NCI-H2107 (cell line): ENCODE results near the gene OR6B1.

Experiments
- DNase-seq: peaks from one replicate; lab custom pipeline; 2025; lab: John Stamatoyannopoulos, UW

OR6B1 gene

DNA sequence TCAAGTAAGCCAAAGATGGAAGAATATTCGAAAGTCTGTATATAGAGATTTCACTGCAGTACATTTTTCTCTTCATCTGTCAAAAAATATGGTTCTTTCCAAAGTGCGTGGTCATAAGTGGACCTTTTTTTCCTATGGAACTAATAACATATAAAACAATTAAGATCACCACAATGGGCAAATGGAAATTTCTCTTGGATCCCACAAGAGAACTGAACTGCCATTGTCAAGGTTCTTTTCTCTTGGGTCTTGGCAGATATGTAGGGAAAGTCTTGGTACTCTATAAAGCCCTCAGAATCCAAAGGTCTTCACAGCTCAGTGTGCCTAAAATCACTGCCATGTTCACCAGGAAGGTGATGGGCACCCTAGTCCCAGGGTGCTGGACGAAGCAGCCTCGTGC, at the start of gene OR6B1:
Gene OR6B1, plus strand, starts transcription at position 301 of the 400 bp plus-strand sequence. CDS start 3,677 bp downstream, outside the sequence.
- no peak for DNase-seq

DNA sequence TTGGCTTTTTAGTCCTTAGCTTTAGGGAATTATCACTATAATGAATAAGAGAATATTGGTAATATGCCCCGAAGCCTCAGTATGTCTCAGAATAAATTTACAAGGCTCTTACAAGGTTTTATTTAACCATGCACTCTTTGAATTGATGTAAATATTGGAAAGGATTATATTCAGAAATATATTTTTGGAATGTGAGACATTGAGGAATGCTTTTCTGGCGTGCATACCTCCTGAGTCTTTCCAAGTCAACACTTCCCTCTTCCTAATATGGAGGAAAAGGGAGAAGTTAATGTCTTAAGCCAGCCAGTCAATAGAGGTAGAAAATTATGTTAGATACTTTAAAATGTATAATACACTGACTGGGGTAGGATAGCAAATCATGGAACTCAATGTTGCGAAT, 46.7 kb upstream of the OR6B1 start:
- no peak for DNase-seq

DNA sequence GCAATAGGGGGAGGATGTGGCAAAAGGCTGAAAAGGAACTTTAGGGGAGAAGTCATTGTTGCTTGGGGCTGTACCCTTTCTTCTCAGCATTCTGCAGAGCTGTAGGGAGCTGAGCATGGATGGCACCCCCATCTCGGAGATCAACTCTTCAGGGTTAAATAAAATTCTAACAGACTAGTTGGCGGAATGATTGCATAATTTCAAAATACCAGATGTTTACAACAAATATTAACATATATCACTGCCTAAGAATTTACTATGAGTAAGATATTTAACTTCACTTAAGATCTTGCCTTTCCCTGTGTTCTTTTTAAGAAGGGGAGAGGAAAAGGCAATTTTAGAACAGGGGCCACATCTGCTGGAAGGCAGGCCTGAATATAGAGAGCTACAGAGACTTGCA, 46.0 kb upstream of the OR6B1 start:
- no peak for DNase-seq

DNA sequence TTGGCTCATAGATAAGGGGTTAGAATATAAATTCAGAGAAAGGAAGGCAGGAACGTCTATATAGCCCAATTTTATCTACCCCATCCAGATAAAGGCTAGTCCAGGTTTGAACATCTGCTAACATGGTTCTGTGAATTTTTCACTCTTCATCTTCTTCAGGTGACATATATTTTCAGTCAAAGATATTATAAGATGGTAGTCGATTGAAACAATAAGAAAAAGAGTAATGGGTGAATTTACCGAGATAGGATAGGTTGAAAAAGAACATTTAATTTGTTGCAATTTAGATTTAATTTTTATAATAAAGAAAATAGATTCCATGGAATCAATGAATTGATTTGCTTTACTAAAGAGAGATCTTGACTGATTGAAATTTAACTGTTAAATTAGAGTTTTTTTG, 45.6 kb upstream of the OR6B1 start, which contains the start of gene OR2F1:
Gene OR2F1, plus strand, starts transcription at position 301 of the 400 bp plus-strand sequence. CDS start 5,127 bp downstream, outside the sequence.
- no peak for DNase-seq

DNA sequence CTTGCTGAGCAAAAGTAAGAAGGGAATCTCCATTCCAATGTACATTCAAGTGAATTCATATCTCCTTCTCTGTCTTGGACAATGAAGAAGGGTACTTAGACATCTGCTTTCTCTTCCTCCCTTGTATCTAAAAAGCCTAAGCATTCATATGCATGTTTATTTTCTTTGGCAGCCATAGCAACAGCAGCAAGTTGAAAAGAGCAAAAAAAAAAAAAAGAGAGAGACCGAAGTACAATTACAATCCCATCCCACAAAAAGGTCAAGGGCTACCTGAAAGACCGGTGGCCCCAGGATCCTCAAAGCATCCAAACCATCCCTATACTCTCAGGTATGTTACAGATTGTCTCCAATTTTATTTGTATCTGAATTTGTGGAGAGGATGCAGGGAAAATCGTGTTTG, 41.3 kb upstream of the OR6B1 start:
- DNase-seq, result no peak

DNA sequence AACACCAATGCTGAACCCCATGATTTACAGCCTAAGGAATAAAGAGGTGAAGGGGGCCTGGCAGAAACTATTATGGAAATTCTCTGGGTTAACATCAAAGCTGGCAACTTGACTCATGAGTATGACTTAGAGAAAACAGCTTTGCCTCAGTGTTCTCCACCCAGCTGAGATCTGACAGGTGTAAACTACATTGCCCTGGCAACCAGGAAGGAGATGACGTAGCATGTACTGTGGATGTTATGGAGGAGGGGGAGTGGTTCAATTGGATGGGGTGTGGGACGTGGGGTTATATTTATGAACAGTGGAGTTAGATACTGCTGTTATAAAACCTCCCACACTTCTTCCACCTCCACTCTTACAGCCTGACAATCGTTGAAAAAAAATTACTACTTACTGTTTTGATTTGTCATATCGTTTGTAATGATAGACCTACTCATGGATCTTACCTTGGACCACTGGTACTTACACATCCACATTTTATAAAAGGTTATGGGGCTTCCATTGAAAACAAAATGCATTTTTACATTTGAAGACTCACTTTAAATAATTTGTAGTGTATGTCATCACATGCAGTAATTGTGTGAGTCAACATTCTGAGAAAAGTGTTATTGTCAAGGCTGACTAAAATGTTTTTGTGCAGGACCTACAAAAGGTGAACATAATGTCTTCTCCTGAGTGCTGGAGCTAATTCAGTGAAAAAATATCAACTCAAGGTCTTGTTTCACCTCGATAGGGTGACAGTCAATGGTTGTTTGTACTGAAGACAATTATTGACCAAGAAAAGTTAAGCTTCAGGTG, 39.1 kb upstream of the OR6B1 start:
- no peak for DNase-seq

DNA sequence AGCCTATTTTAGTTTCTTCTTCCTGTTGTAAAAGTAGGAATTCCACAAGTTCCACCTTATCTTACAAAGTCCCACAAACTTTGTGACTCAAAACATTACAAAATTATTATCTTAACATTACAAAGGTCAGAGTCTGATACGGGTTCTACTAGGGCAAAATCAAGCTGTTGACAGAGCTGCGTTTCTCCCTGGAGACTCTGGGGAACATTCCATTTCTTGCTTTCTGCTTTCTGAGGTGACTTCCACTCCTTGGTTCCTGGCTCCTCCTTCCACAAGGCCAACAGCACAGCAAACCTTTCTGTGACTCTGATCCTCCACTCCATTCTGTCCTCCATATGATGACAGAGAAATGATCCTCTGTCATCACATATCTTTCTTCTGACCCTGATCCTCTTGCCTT, 34.8 kb upstream of the OR6B1 start:
- DNase-seq, result no peak

DNA sequence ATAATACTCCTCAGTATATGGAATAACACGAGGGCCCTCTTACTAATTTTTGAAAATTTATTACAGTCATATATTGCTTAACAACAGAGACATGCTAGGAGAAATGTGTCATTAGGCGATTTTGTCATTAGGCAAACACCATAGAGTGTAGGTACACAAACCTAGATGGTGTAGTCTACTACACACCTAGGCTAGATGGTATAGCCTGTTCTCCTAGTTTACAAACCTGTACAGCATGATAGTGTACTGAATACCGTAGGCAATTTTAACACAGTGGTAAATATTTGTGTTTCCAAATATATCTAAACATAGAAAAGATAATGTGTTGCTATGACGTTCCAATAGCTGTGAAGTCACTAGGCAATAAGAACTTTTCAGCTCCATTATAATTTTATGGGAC, 32.7 kb upstream of the OR6B1 start:
- no peak for DNase-seq

DNA sequence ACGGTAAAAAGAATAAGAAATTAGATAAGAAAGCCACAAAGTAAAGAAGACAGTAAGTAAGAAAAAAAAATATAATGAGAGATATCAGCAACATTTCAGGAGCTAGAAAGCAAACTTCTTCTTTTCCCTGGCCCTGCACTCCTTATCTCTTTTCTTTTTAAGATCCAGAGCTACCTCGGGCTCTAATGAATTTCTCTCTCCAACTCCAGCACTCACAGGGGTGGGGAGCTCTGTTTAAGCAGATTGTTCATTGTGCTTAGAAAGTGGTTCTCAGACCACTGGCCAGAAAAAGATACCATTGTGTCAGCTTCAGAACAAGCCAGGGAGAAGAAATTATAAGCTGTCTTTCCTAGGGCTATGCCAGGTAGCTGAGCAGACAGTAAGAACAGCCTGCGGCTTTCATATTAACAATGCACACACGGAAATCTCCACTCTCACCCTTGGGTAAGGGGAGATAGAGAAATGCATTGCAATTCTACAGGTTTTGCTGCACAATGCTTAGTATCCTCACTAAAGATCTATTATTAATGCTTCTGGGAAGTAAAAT, 26.2 kb upstream of the OR6B1 start:
- no peak for DNase-seq

DNA sequence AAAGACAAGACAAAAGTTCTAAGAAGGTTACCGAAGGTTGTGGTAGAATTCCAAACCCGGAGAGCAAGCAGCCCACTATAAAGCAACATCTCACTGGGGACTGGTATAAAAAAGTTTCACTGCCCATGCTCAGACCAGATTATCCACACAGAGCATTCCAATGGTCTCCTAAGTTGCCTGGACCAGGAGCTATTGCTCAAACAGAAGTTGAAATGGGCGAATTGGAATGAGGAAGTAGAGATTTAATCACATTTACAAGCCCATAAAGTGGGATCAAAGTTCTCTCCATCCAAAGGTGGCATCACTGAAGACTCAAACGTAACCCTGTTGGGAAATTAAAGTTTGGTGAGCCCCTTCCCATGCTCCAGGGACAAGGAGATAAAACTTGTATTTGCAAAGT, 25.7 kb upstream of the OR6B1 start:
- DNase-seq, result no peak

DNA sequence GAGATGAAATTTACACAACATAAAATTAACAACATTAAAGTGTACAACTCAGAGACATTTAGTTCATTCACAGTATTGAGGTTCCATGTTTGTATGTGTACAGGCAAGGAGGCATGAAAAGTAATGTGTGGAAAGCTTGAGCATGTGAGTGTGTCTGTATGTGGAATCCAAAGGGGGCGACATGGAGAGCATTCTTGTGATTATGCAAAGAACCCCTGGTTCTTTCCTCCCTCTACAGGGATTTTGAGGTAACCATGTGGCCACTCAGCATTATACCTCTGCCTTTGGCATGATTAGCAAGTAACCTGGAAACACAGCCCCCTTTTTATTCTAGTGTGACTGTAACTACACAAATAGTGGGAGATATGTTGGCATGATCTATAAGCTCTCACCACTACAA, 24.5 kb upstream of the OR6B1 start:
- no peak for DNase-seq

DNA sequence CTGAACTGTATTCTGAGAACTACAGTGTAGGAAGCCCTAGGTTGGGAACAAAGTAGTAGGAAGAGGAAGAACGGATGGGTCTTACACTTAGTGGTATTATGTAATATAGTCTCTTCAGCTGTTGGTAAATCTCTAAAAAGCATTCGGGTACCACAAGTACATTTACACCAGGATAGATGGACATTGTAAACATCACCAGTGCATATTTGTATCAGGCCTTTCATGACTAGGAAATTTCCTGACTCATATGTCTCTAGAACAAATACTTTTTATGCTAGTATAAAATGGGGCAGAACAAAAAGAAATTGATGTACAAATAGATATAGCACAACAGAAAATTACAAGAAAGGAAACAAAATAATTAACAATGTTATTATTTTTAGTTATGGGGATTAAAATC, 21.5 kb upstream of the OR6B1 start:
- DNase-seq, result no peak

DNA sequence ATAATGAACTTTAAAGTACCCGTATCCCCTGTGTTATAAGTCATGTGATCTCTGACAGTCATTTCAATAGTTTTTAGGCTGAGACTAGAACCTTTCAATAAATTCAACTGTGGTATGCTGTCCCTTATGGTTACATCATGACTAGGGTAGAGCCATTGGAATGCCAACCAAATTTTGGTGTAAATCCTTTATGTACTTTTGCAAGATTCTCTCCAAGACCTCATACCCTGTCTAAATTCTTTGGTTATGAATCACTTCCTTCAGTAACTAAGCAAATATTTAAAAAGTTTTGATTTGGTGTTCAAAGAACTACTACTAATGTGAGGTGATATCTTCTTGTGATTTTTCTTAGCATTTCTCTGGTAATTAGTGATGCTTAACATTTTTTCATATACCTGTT, 20.8 kb upstream of the OR6B1 start:
- no peak for DNase-seq

DNA sequence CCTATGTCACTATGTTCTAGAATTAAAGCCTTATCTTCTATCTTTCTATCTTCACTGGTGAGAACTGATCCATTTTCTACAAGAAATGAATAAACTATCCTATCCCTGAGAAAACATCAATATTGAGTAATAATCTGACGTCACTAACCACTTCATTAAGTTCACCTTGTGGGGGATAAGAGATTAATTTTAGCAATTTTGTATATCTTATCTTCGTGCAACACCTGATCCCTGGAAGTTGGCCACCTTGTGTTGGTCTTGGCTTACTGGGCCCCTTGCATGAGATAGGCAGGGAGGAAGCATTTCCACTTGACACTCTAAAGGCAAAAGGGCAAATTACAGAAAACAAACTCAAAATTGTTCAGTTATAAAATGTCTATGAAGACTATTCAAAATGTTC, 20.1 kb upstream of the OR6B1 start:
- no peak for DNase-seq

DNA sequence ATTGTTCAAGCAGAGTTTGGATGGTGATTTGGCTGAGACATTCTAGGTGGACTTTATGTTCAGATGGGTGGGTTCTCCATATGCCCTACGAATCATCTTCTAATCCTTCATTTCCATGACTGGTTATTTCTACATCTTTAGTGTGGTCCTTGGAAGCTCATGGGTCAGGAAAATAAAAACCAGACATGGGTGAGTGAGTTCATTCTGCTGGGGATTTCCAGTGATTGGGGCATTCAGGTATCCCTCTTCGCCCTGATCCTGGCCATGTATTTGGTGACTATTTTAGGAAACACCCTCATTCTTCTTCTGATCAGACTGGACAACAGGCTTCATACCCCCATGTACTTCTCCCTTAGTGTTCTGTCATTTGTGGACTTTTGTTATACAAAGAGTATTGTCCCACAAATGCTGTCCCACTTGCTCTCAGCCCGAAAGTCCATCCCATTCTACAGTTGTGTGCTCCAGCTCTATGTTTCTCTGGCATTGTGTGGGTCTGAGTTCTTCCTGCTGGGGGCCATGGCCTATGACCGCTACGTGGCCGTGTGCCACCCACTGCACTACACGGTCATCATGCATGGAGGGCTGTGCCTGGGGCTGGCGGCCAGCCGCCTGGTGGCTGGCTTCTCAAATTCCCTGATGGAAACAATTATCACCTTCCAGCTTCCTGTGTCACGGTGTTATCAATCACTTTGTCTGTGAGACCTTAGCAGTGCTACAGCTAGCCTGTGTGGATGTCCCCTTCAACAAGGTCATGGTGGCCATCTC, 19.2 kb upstream of the OR6B1 start:
- DNase-seq, result no peak

DNA sequence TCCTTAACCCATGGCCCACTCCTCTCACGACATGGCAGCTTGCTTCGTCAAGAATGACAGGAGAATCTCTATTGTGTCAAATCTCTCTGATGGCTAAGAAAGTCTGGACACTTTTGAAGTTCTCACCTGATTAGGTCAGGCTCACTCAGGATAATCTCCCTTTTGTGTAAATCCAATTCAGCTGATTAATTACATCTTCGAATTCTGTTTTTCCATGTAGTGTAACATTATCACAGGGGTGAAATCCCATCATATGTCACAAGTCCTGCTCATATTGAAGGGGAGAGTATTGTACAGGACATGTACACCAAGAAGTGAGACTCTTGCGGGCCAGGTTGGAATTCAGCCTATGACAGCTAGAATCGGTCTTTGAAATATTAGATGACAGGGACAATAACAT, 16.2 kb upstream of the OR6B1 start:
- no peak for DNase-seq

DNA sequence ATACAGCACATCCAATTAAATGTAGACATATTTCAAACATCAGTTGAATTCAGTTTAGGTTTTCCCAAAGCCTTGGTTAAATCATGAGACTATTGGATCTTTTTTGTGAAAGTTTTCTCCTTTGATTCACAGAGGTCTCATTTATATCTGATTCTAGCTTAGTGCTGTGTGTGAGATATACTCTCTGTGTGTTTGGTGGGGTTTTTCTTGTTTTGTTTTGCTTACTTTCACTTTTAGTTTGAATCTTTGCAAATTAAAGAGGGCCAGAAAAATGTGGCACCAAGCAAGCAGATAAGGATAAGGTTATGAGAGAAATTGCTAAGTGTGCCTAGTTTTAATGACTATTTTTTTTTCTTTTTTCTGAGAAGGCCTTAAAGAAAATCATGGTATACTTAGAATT, 12.6 kb upstream of the OR6B1 start:
- no peak for DNase-seq

DNA sequence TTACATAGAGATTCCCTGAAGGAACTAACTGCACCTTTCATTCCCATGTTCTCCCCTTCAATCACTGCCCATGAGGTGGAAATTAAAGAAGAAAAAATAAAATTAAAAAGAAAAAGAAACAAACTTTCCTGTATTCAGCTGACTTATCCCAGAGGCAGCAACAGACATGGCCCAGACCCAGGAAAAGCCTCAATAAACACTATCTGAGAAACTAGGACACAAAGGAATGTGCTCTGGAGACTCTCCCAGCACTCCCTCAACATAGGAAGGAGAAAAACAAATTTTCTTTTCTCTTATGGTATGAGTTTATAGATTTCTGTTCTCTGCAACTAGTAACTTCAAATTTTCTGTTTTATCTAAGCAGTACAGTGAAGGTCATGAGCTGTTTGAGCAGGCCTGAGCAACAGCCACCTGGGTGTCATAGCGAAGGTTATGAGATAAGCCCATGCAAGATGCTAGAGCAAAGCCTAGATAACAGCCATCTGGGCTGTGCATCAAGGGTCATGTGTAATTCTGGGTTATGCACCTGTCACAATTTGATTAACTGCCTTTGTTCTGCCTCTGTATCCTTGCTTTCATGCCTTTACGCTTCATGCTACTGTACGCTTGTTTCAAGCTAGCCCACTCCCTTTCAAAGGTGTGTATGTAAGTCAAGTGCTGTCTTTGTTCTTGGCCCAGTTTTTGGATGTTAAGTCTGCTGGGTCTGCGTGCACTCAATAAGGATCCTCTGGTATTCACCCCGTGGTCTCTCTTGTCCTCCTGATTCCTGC, 11.0 kb upstream of the OR6B1 start:
- DNase-seq, result no peak

DNA sequence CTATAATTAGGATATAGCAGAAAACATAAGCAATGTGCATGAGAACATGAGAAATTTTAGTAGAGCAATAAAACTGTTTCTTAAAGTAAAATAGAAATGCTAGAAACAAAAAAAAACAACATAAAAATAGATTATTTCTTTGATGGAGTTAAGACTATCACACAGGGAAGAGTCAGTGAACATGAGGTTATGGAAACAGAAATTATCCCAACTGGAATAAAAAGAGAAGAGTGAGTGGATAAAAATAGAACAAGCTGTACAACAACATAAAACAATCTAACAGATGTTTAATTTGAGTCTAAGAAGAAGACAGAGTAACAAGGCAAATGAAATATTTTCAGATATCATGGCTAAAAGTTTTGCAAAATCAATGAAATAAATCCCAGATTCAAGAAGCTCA, 7.5 kb upstream of the OR6B1 start:
- no peak for DNase-seq

DNA sequence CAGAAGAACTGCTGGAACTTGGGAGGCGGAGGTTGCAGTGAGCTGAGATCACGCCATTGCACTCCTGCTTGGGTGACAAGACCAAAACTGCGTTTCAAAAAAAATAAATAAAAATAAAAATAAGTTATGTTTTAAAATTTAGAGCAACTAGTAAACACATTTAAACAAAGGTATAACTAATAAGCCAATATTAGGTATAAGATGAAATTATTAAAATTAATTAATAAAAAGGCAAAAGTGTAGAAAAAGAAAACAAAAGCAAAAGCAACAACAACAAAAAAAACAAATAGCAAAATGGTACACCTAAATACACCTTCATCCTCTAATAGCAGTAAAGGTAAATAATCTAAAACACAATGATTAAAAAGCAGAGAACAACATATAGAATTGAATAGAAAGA, 6.2 kb upstream of the OR6B1 start:
- no peak for DNase-seq

DNA sequence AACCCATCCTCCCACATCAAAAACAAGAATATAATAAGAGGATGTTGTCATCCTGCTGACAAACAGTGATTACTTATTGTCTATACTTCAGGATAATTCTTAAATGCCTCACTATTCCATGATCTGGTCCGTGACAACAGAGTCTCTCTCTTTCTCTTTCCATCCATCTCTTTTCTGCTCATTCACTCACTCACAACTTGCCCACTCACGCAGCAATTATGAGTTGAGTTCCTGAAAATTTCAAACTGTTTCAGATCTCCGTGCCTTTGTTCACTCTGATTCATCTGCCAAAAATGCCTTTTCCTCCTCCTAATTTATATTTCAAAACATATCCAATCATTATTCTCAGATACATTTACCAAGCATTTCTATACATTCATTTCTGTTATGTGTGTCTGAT, 1.4 kb downstream of the OR6B1 start:
- DNase-seq, result no peak

DNA sequence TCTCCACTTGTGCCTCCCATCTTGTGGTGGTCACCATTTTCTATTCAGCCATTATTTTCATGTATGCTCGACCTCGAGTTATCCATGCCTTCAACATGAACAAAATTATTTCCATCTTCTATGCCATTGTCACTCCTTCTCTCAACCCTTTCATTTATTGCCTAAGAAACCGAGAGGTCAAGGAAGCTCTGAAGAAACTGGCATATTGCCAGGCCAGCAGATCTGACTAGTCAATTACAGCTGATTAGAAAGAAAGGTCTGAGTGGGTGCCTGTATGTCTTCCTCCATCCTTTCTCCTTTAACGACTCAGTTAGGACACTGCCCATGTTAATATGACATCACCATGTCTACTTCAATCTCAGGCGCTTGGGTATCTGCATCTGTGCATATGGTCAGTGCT, 4.6 kb downstream of the OR6B1 start:
- DNase-seq, result no peak
